Mesothelial cell of epicardium (in vitro differentiated cells): Measurements from ENCODE around the gene HDGFL1. TPM values are rescaled to one million over a fixed set of nuclear protein-coding genes. Genes with fewer than 3 reads are reported as not detected.

Source experiments
- DNase-seq, 2 experiments: peaks; one replicate each; pipeline ENCODE4 v3.0.0; 2021; ENCODE audit warnings: low spot score in 2 of 2; ENCODE audit not compliant: unreplicated experiment in 2 of 2
- H3K27ac Mint-ChIP-seq: 2 replicates; pipeline ENCODE4 v1.8.0; 2021; ENCODE audit warnings: mixed read lengths
- H3K27me3 Mint-ChIP-seq: 2 replicates; pipeline ENCODE4 v1.8.0; 2021; ENCODE audit warnings: low read depth, mixed read lengths
- H3K36me3 Mint-ChIP-seq: 2 replicates; pipeline ENCODE4 v1.8.0; 2021; ENCODE audit warnings: mixed read lengths
- H3K4me1 Mint-ChIP-seq: 2 replicates; pipeline ENCODE4 v1.8.0; 2021; ENCODE audit warnings: mixed read lengths
- H3K4me3 Mint-ChIP-seq: 2 replicates; pipeline ENCODE4 v1.8.0; 2021; ENCODE audit warnings: mild to moderate bottlenecking, moderate library complexity, mixed read lengths
- H3K9me3 Mint-ChIP-seq: 2 replicates; pipeline ENCODE4 v1.8.0; 2021; ENCODE audit warnings: mixed read lengths
- total RNA-seq: library from RNA; stranded (reverse); gene quantifications from 3 replicates; pipeline ENCODE4 v1.2.1, GENCODE V29; 2021
- TF ChIP-seq, protein P1 (sequence below): fragments of 200-600 bp; sonication (generic); IDR thresholded peaks from one replicate; pipeline ENCODE4 v1.5.0; 2021; ENCODE audit warnings: antibody characterized with exemption; ENCODE audit not compliant: unreplicated experiment

The HDGFL1 gene
- 0.09 to 0.14 TPM (median 0.11 TPM) in 3 replicates for total RNA-seq

DNA sequence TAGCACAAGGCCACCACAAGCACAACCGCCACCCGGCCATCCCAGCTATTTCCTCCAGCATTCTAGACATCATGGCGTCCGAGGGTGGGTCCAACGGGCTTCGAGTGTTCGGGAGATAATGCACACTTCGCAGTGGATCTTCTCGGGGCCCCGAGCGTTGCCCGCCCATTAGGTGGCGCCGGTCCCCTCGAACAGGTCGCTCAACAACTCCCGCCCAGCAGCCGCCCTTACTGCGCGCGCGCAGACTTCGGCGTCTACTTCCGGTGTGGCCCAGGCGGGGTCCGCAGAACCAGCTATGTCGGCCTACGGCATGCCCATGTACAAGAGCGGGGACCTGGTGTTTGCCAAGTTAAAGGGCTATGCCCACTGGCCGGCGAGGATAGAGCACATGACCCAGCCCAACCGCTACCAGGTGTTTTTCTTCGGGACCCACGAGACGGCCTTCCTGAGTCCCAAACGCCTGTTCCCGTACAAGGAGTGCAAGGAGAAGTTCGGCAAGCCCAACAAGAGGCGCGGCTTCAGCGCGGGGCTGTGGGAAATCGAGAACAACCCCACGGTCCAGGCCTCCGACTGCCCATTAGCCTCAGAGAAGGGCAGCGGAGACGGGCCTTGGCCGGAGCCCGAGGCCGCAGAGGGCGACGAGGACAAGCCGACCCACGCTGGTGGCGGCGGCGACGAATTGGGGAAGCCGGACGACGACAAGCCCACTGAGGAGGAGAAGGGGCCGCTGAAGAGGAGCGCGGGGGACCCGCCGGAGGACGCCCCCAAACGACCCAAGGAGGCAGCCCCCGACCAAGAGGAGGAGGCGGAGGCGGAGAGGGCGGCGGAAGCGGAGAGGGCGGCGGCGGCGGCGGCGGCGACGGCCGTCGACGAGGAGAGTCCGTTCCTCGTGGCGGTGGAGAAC lies at the start of gene HDGFL1:
HDGFL1 (plus strand) TSS at position 286 of the 904 bp plus-strand sequence; CDS start at position 296, 10 bp downstream.
- Mint-ChIP-seq H3K9me3 (no peaks in the 10 kb centered on the region), H3K27me3 (no peaks in the 10 kb centered on the region), H3K4me1 (no peaks in the 10 kb centered on the region), H3K27ac (no peak within 1 kb of the TSS), H3K4me3 (no peak within 1 kb of the TSS), H3K36me3 (no peaks in the 10 kb centered on the region)
- TF ChIP-seq, protein P1, sequence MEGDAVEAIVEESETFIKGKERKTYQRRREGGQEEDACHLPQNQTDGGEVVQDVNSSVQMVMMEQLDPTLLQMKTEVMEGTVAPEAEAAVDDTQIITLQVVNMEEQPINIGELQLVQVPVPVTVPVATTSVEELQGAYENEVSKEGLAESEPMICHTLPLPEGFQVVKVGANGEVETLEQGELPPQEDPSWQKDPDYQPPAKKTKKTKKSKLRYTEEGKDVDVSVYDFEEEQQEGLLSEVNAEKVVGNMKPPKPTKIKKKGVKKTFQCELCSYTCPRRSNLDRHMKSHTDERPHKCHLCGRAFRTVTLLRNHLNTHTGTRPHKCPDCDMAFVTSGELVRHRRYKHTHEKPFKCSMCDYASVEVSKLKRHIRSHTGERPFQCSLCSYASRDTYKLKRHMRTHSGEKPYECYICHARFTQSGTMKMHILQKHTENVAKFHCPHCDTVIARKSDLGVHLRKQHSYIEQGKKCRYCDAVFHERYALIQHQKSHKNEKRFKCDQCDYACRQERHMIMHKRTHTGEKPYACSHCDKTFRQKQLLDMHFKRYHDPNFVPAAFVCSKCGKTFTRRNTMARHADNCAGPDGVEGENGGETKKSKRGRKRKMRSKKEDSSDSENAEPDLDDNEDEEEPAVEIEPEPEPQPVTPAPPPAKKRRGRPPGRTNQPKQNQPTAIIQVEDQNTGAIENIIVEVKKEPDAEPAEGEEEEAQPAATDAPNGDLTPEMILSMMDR: no peak
- no peak for DNase-seq

DNA sequence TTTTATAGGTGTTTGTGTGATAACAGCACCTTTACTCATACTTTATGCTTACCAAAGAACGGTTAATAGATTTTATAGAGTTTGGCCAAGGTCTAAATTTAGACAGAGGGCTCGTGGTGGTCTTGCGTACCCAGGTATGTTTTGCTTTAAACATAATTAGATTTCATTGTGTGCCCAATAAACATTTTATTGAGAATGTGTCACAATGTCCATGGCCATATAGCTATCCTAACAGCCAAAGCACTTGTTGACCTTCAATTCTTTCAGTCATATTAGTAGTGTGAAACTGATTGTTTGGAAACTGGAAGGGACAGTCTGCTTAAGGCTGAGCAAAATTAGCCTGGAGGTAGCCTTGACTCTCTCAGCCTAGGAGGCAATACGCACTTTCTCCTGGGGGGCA lies 48.3 kb upstream of the HDGFL1 start:
- Mint-ChIP-seq H3K4me3 (no peak overlapping the region), H3K27me3 (no peaks in the 10 kb centered on the region), H3K27ac (no peak overlapping the region), H3K36me3 (no peaks in the 10 kb centered on the region), H3K4me1 (peaks cover 23% of the 10 kb centered on the region), H3K9me3 (peaks cover 11% of the 10 kb centered on the region)
- no peak for DNase-seq
- TF ChIP-seq, protein P1: no peak

GRCh38 chr6:22526736-22527135 lies 42.6 kb upstream of the HDGFL1 start:
- Mint-ChIP-seq H3K27ac (peak overlapping the region; percentile 64), H3K4me3 (no peak overlapping the region)

DNA sequence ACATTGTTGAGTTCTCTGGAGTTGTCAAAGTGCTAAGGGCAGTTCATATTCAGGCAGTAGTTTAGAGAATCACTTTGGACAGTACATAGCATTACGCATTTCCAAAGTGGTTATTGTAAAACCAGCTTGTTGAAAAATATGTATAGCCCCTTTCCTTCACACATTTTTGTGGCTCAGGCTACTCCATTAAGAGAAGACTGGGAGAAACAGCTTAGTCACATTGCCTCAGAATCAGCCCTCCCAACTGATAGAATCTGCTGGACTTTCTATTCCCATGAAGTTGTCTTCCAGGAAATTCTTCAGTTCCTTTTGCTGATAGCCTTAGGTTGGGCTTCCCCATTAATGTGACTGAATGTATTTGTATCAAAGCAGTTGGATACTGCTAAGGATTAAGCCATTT lies 39.5 kb upstream of the HDGFL1 start:
- Mint-ChIP-seq H3K36me3 (no peaks in the 10 kb centered on the region), H3K4me1 (peaks cover 37% of the 10 kb centered on the region), H3K4me3 (no peak overlapping the region), H3K27ac (no peak overlapping the region), H3K9me3 (peaks cover 10% of the 10 kb centered on the region), H3K27me3 (no peaks in the 10 kb centered on the region)
- TF ChIP-seq, protein P1: no peak
- no peak for DNase-seq

More at GRCh38 chr6:22526736-22527135, 42.6 kb upstream of the HDGFL1 start:
- no peak for DNase-seq
- TF ChIP-seq, protein P1: no peak
- no peaks in the 10 kb centered on the region for H3K27me3 Mint-ChIP-seq
- peaks cover 37% of the 10 kb centered on the region for H3K4me1 Mint-ChIP-seq
- H3K9me3 Mint-ChIP-seq: peaks cover 6% of the 10 kb centered on the region
- no peaks in the 10 kb centered on the region for H3K36me3 Mint-ChIP-seq

- H3K9me3 Mint-ChIP-seq: peaks cover 16% of the 10 kb centered on the region
- TF ChIP-seq, protein P1: no peak
- peak overlapping the region; percentile 12 for H3K27ac Mint-ChIP-seq
- H3K4me1 Mint-ChIP-seq: peaks cover 37% of the 10 kb centered on the region
- H3K27me3 Mint-ChIP-seq: no peaks in the 10 kb centered on the region
- H3K36me3 Mint-ChIP-seq: peaks cover 3% of the 10 kb centered on the region
- H3K4me3 Mint-ChIP-seq: no peak overlapping the region
- DNase-seq: no peak
Measured at GRCh38 chr6:22530506-22530905, 38.9 kb upstream of the HDGFL1 start.
